Ovary (tissue), 3 donors: ENCODE measurements around the gene FANCC.

Experiments
- EP300 ChIP-seq: sonication (generic); formaldehyde crosslinking; IDR thresholded peaks from one replicate; pipeline ENCODE4 v1.6.1; 2017; ENCODE audit warnings: antibody characterized with exemption
- TF ChIP-seq, protein P1 (sequence below), 3 donors: fragments of 450-650 bp in 2 of 3; fragments of 200-600 bp in 1 of 3; IDR thresholded peaks; one replicate each; pipeline versions ENCODE4 v1.5.1 to v1.8.0; 2016 to 2022; ENCODE audit warnings: antibody characterized with exemption in 3 of 3, mild to moderate bottlenecking in 1 of 3
- donor health status: DM: no; HTN: no; CAD: no.

DNA sequence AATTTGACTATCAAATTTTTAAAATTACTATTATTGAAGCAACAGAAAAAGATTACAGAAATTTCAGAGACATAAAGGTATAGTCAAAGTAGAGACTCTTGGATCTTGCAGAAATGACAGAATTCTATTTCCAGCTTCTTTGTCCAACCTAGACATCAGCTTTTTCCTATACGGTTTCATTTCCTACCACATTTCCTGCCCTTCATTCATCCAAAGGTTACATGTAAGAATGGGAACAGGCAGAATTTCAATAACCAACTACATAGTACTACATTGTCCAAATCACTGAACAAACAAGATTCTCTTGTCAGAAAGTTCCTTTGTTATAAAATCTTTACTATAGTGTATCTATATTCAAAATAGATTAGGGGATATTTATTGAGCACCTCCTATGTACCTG is 124.9 kb downstream of the FANCC start:
- TF ChIP-seq EP300 = no peak
- TF ChIP-seq, protein P1, sequence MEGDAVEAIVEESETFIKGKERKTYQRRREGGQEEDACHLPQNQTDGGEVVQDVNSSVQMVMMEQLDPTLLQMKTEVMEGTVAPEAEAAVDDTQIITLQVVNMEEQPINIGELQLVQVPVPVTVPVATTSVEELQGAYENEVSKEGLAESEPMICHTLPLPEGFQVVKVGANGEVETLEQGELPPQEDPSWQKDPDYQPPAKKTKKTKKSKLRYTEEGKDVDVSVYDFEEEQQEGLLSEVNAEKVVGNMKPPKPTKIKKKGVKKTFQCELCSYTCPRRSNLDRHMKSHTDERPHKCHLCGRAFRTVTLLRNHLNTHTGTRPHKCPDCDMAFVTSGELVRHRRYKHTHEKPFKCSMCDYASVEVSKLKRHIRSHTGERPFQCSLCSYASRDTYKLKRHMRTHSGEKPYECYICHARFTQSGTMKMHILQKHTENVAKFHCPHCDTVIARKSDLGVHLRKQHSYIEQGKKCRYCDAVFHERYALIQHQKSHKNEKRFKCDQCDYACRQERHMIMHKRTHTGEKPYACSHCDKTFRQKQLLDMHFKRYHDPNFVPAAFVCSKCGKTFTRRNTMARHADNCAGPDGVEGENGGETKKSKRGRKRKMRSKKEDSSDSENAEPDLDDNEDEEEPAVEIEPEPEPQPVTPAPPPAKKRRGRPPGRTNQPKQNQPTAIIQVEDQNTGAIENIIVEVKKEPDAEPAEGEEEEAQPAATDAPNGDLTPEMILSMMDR (IDR thresholded peaks at IDR 0.05) = no peak
